GM23338 (cell line): ENCODE data around the gene RWDD3. TPM values are rescaled to one million over a fixed set of nuclear protein-coding genes. Genes with fewer than 3 reads are reported as not detected.

Source experiments
- ATAC-seq: fragments of 200-7000 bp; cut with Tn5 transposase; 3 replicates; pipeline ENCODE4 v1.9.1; 2020
- DNase-seq: peaks from one replicate; pipeline ENCODE4 v3.0.0-alpha.2; 2015; ENCODE audit warnings: low spot score
- H2AFZ ChIP-seq: fragments of 200-600 bp; sonication (generic); 2 replicates; pipeline ENCODE4 v1.8.0; 2016; ENCODE audit warnings: antibody characterized with exemption, mild to moderate bottlenecking, moderate library complexity
- H3F3A ChIP-seq: fragments of 200-600 bp; sonication (generic); replicated peaks from 2 replicates; pipeline ENCODE4 v1.8.0; 2017; ENCODE audit warnings: antibody characterized with exemption, mixed run types, low read depth
- H3K27ac ChIP-seq: fragments of 200-600 bp; sonication (generic); 2 replicates; pipeline ENCODE4 v1.6.1; 2016; ENCODE audit warnings: low read depth
- H3K27me3 ChIP-seq: fragments of 200-600 bp; sonication (generic); 2 replicates; pipeline ENCODE4 v1.8.0; 2016; ENCODE audit warnings: mild to moderate bottlenecking, mixed run types, moderate library complexity; ENCODE audit not compliant: insufficient read depth
- H3K36me3 ChIP-seq: fragments of 200-600 bp; sonication (generic); 2 replicates; pipeline ENCODE4 v1.8.0; 2016; ENCODE audit warnings: mild to moderate bottlenecking; ENCODE audit not compliant: insufficient read depth
- H3K4me1 ChIP-seq: fragments of 200-600 bp; sonication (generic); 2 replicates; pipeline ENCODE4 v1.8.0; 2016; ENCODE audit warnings: mild to moderate bottlenecking, moderate library complexity; ENCODE audit not compliant: insufficient read depth
- H3K4me2 ChIP-seq: fragments of 200-600 bp; sonication (generic); 2 replicates; pipeline ENCODE4 v1.7.1; 2017; ENCODE audit warnings: mixed run types
- H3K4me3 ChIP-seq: fragments of 200-600 bp; sonication (generic); 2 replicates; pipeline ENCODE4 v1.6.1; 2016; ENCODE audit warnings: mixed run types
- H3K79me2 ChIP-seq: fragments of 200-600 bp; sonication (generic); replicated peaks from 2 replicates; pipeline ENCODE4 v1.8.0; 2017; ENCODE audit warnings: mild to moderate bottlenecking; ENCODE audit not compliant: insufficient read depth
- H3K9me2 ChIP-seq: fragments of 200-600 bp; sonication (generic); 2 replicates; pipeline ENCODE4 v1.8.0; 2017; ENCODE audit not compliant: insufficient read depth
- H4K20me1 ChIP-seq: fragments of 200-600 bp; sonication (generic); replicated peaks from 2 replicates; pipeline ENCODE4 v1.8.0; 2017; ENCODE audit warnings: mild to moderate bottlenecking; ENCODE audit not compliant: insufficient read depth
- H3K27ac Mint-ChIP-seq: 2 replicates; pipeline ENCODE4 v1.8.0; 2020; ENCODE audit warnings: inconsistent platforms, mild to moderate bottlenecking, moderate library complexity, mixed read lengths
- H3K27me3 Mint-ChIP-seq: 3 replicates; pipeline ENCODE4 v1.8.0; 2022; ENCODE audit warnings: low read depth, mild to moderate bottlenecking, moderate library complexity, mixed read lengths, inconsistent platforms; ENCODE audit not compliant: insufficient read depth, poor library complexity
- H3K36me3 Mint-ChIP-seq: 3 replicates; pipeline ENCODE4 v1.8.0; 2021; ENCODE audit warnings: low read depth, mild to moderate bottlenecking, inconsistent platforms, moderate library complexity, mixed read lengths
- H3K4me1 Mint-ChIP-seq: 3 replicates; pipeline ENCODE4 v1.8.0; 2020; ENCODE audit warnings: mild to moderate bottlenecking, inconsistent platforms, mixed read lengths
- H3K4me3 Mint-ChIP-seq: 3 replicates; pipeline ENCODE4 v1.8.0; 2021; ENCODE audit warnings: moderate library complexity, mild to moderate bottlenecking, inconsistent platforms, mixed read lengths
- H3K9me3 Mint-ChIP-seq: 3 replicates; pipeline ENCODE4 v1.8.0; 2020; ENCODE audit warnings: moderate library complexity, mild to moderate bottlenecking, inconsistent platforms, mixed read lengths
- CTCF ChIP-seq, 2 experiments: fragments of 200-600 bp in 1 of 2; sonication (generic) in 1 of 2; conservative IDR thresholded peaks; 2 replicates each; pipeline versions ENCODE4 v1.5.1 to v1.6.1; 2016 to 2017; ENCODE audit warnings: antibody characterized with exemption in 2 of 2, low read depth in 2 of 2, mild to moderate bottlenecking in 2 of 2, moderate library complexity in 1 of 2
- EZH2 ChIP-seq: fragments of 200-600 bp; sonication (generic); IDR thresholded peaks from one replicate; pipeline ENCODE4 v1.8.0; 2017; ENCODE audit warnings: antibody characterized with exemption, mild to moderate bottlenecking, low read depth; ENCODE audit not compliant: unreplicated experiment
- EZH2phosphoT487 ChIP-seq: fragments of 200-600 bp; sonication (generic); IDR thresholded peaks from one replicate; pipeline ENCODE4 v1.8.1; 2018; ENCODE audit warnings: antibody characterized with exemption; ENCODE audit not compliant: unreplicated experiment
- NANOG ChIP-seq: IDR thresholded peaks from 2 replicates; pipeline ENCODE4 v1.6.1; 2016; ENCODE audit warnings: antibody characterized with exemption, borderline replicate concordance
- POLR2AphosphoS5 ChIP-seq: IDR thresholded peaks from 2 replicates; pipeline ENCODE4 v1.6.1; 2016; ENCODE audit warnings: antibody characterized with exemption, low read depth
- ZNF114 ChIP-seq: fragments of 250-450 bp; sonication (Bioruptor Pico); IDR thresholded peaks from 2 replicates; pipeline ENCODE4 v1.5.0; 2020; ENCODE audit warnings: mild to moderate bottlenecking, moderate library complexity
- ZNF331 ChIP-seq: fragments of 250-450 bp; sonication (Bioruptor Pico); IDR thresholded peaks from 2 replicates; pipeline ENCODE4 v1.5.0; 2020; ENCODE audit warnings: low read depth, mild to moderate bottlenecking, moderate library complexity
- polyA plus RNA-seq: library from polyadenylated mRNA; unstranded; fragments of >200 nt; fragmentation: Nextera tagmentation; extraction: Ambion mirVana; gene quantifications from 2 replicates; pipeline ENCODE4 v1.2.1, GENCODE V29; 2016
- total RNA-seq: library from RNA; depleted of rRNA; stranded (reverse); fragments of >200 nt; shearing (Covaris generic); gene quantifications from 2 replicates; pipeline ENCODE4 v1.2.3, GENCODE V29; 2014
- TF ChIP-seq, protein P1 (sequence below): IDR thresholded peaks from one replicate; pipeline ENCODE4 v1.6.1; 2018; ENCODE audit warnings: antibody characterized with exemption; ENCODE audit not compliant: unreplicated experiment
- TF ChIP-seq, protein P2 (sequence below): IDR thresholded peaks from 2 replicates; pipeline ENCODE4 v1.6.1; 2016; ENCODE audit warnings: antibody characterized with exemption

The RWDD3 gene
- total and polyA plus RNA-seq, 2 experiments from 2014 or later, result 19.3 to 50.7 TPM

GRCh38 chr1:95286479-95286878 is 52.5 kb downstream of the RWDD3 start (continued):
- TF ChIP-seq, protein P1, sequence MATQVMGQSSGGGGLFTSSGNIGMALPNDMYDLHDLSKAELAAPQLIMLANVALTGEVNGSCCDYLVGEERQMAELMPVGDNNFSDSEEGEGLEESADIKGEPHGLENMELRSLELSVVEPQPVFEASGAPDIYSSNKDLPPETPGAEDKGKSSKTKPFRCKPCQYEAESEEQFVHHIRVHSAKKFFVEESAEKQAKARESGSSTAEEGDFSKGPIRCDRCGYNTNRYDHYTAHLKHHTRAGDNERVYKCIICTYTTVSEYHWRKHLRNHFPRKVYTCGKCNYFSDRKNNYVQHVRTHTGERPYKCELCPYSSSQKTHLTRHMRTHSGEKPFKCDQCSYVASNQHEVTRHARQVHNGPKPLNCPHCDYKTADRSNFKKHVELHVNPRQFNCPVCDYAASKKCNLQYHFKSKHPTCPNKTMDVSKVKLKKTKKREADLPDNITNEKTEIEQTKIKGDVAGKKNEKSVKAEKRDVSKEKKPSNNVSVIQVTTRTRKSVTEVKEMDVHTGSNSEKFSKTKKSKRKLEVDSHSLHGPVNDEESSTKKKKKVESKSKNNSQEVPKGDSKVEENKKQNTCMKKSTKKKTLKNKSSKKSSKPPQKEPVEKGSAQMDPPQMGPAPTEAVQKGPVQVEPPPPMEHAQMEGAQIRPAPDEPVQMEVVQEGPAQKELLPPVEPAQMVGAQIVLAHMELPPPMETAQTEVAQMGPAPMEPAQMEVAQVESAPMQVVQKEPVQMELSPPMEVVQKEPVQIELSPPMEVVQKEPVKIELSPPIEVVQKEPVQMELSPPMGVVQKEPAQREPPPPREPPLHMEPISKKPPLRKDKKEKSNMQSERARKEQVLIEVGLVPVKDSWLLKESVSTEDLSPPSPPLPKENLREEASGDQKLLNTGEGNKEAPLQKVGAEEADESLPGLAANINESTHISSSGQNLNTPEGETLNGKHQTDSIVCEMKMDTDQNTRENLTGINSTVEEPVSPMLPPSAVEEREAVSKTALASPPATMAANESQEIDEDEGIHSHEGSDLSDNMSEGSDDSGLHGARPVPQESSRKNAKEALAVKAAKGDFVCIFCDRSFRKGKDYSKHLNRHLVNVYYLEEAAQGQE, result no peak
- TF ChIP-seq POLR2AphosphoS5 (no peak), ZNF114 (CRISPR knock-in tag) (no peak), EZH2phosphoT487 (no peak), EZH2 (no peak), ZNF331 (CRISPR knock-in tag) (no peak), NANOG (no peak)
- TF ChIP-seq, protein P2, sequence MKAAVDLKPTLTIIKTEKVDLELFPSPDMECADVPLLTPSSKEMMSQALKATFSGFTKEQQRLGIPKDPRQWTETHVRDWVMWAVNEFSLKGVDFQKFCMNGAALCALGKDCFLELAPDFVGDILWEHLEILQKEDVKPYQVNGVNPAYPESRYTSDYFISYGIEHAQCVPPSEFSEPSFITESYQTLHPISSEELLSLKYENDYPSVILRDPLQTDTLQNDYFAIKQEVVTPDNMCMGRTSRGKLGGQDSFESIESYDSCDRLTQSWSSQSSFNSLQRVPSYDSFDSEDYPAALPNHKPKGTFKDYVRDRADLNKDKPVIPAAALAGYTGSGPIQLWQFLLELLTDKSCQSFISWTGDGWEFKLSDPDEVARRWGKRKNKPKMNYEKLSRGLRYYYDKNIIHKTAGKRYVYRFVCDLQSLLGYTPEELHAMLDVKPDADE, result no peak

GRCh38 chr1:95287081-95287480 is 53.1 kb downstream of the RWDD3 start:
- DNase-seq, result peak; percentile 23

More at GRCh38 chr1:95287081-95287480, 53.1 kb downstream of the RWDD3 start:
- ATAC-seq, result peak; percentile 43; the same call in 2 of the 3 replicates
- Histone ChIP-seq H3K4me2 (no peak overlapping the region), H3K9me2 (peaks cover 6% of the 10 kb centered on the region; the same call in 1 of the 2 replicates), H3K27me3 (no peaks in the 10 kb centered on the region), H3K4me3 (no peak overlapping the region), H3K4me1 (peaks cover 5% of the 10 kb centered on the region), H3K79me2 (no peaks in the 10 kb centered on the region), H3F3A (no peaks in the 10 kb centered on the region), H2AFZ (no peak overlapping the region), H4K20me1 (no peaks in the 10 kb centered on the region), H3K27ac (no peak overlapping the region), H3K36me3 (no peaks in the 10 kb centered on the region)
- TF ChIP-seq EZH2phosphoT487 (no peak), CTCF (conservative IDR thresholded peaks at IDR 0.05; ENCODE audit: low read depth in 2 of 2) (peak; percentile 34 to 54)
- no peak overlapping the region for H3K27ac Mint-ChIP-seq
- no peaks in the 10 kb centered on the region for H3K27me3 Mint-ChIP-seq
- H3K4me1 Mint-ChIP-seq, result peaks cover 14% of the 10 kb centered on the region; the same call in 2 of the 3 replicates
- H3K36me3 Mint-ChIP-seq, result no peaks in the 10 kb centered on the region
- H3K9me3 Mint-ChIP-seq, result no peaks in the 10 kb centered on the region
- H3K4me3 Mint-ChIP-seq, result no peak overlapping the region
